ENCODE data around the gene PSG11.

Gene PSG11

GRCh38 chr19:42965176-42965575 is 61.1 kb downstream of the PSG11 start:
- TF ChIP-seq CTCF (IDR thresholded peaks at IDR 0.05): no peak
- no peaks in the 10 kb centered on the region for H3K79me2 ChIP-seq

GRCh38 chr19:42961119-42961518 is 65.2 kb downstream of the PSG11 start:
- Histone ChIP-seq H3K79me2 (no peaks in the 10 kb centered on the region), H3K27me3 (ENCODE audit: control insufficient read depth, insufficient read depth, low read length) (no peaks in the 10 kb centered on the region), H2AFZ (no peak overlapping the region), H3K4me1 (no peaks in the 10 kb centered on the region), H3K9ac (no peak overlapping the region), H3K4me2 (ENCODE audit: low read length) (no peak overlapping the region), H3K36me3 (ENCODE audit: control insufficient read depth, insufficient read depth, low read length) (no peaks in the 10 kb centered on the region), H3K4me3 (ENCODE audit: low read depth, low read length) (no peak overlapping the region), H3K9me3 (ENCODE audit: control insufficient read depth, low read length) (no peaks in the 10 kb centered on the region), H3K27ac (no peak overlapping the region)
- no peak for TF ChIP-seq CTCF (IDR thresholded peaks at IDR 0.05)

More at GRCh38 chr19:42965176-42965575, 61.1 kb downstream of the PSG11 start:
- H3K4me2 ChIP-seq (ENCODE audit: low read length): no peak overlapping the region
- H3K4me3 ChIP-seq (ENCODE audit: low read depth, low read length): no peak overlapping the region
- H2AFZ ChIP-seq: no peak overlapping the region
- no peak overlapping the region for H3K27ac ChIP-seq
- H3K9ac ChIP-seq: no peak overlapping the region
- no peaks in the 10 kb centered on the region for H3K36me3 ChIP-seq (ENCODE audit: control insufficient read depth, insufficient read depth, low read length)
- no peaks in the 10 kb centered on the region for H3K9me3 ChIP-seq (ENCODE audit: control insufficient read depth, low read length)
- H3K27me3 ChIP-seq (ENCODE audit: control insufficient read depth, insufficient read depth, low read length): no peaks in the 10 kb centered on the region
- H3K4me1 ChIP-seq: no peaks in the 10 kb centered on the region

Data from parathyroid adenoma (tissue), 2 donors.